ENCODE measurements around the gene AURKAIP1. TPM values are rescaled to one million over a fixed set of nuclear protein-coding genes. Genes with fewer than 3 reads are reported as not detected.

Gene AURKAIP1
- polyA plus RNA-seq, 1 donor (not counting 4 experiments of a cell fraction or from before 2014, with no cell fraction given), result 86.9 TPM

- no peak for DNase-seq (ENCODE audit: low read depth, low spot score)
- peak overlapping the region; percentile 60 for H3K27ac ChIP-seq (ENCODE audit: control insufficient read depth, insufficient read depth, low read length)
Observed at GRCh38 chr1:1347663-1348419, 27.2 kb downstream of the AURKAIP1 start.

GRCh38 chr1:1347026-1347595 is 27.9 kb downstream of the AURKAIP1 start:
- dilution Hi-C loops (cut with MboI; ENCODE audit: extremely low pct_ligation_motif_present, low sequenced_read_pairs), result no loop called here
- no peaks in the 10 kb centered on the region for H3K9me3 ChIP-seq (ENCODE audit: control insufficient read depth, low read depth, low read length)
- H3K27me3 ChIP-seq (ENCODE audit: control insufficient read depth, extremely low read depth, insufficient read depth, low read length), result no peaks in the 10 kb centered on the region
- FAIRE-seq, result peak; percentile 29
- H4K20me1 ChIP-seq (ENCODE audit: control insufficient read depth, extremely low read depth, insufficient read depth, low read length), result no peaks in the 10 kb centered on the region
- no peak for DNase-seq (ENCODE audit: low read depth, low spot score)
- peaks cover 0 to 1% of the 10 kb centered on the region in 2 experiments for H3K36me3 ChIP-seq (ENCODE audit: control insufficient read depth in 2 of 2, extremely low read depth in 1 of 2, insufficient read depth in 2 of 2, low read length in 2 of 2)
- H3K4me3 ChIP-seq (ENCODE audit: control insufficient read depth in 2 of 3, extremely low read depth in 1 of 3, insufficient read depth in 2 of 3, low read depth in 1 of 3, low read length in 3 of 3), result peak overlapping the region; percentile 72 to 95 (median 85)
- H3K4me1 ChIP-seq (ENCODE audit: control insufficient read depth, extremely low read depth, insufficient read depth, low read length), result peaks cover 46% of the 10 kb centered on the region
- TF ChIP-seq, protein P1, sequence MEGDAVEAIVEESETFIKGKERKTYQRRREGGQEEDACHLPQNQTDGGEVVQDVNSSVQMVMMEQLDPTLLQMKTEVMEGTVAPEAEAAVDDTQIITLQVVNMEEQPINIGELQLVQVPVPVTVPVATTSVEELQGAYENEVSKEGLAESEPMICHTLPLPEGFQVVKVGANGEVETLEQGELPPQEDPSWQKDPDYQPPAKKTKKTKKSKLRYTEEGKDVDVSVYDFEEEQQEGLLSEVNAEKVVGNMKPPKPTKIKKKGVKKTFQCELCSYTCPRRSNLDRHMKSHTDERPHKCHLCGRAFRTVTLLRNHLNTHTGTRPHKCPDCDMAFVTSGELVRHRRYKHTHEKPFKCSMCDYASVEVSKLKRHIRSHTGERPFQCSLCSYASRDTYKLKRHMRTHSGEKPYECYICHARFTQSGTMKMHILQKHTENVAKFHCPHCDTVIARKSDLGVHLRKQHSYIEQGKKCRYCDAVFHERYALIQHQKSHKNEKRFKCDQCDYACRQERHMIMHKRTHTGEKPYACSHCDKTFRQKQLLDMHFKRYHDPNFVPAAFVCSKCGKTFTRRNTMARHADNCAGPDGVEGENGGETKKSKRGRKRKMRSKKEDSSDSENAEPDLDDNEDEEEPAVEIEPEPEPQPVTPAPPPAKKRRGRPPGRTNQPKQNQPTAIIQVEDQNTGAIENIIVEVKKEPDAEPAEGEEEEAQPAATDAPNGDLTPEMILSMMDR (optimal IDR thresholded peaks at IDR 0.05 in 1 of 3, IDR thresholded peaks at IDR 0.05 in 1 of 3, conservative IDR thresholded peaks at IDR 0.05 in 1 of 3; ENCODE audit: extremely low read depth in 1 of 3, insufficient read depth in 2 of 3, low read length in 3 of 3), result no peak
- TF ChIP-seq EZH2 (IDR thresholded peaks at IDR 0.05; ENCODE audit: low read length), result no peak
- H3K9ac ChIP-seq (ENCODE audit: control insufficient read depth, extremely low read depth, insufficient read depth, low read length), result peak overlapping the region; percentile 83
- peak overlapping the region; percentile 94 for H3K4me2 ChIP-seq (ENCODE audit: control insufficient read depth, extremely low read depth, insufficient read depth, low read depth, low read length)
- H2AFZ ChIP-seq (ENCODE audit: control insufficient read depth, low read length), result no peak overlapping the region
- H3K79me2 ChIP-seq (ENCODE audit: control insufficient read depth, insufficient read depth, low read length), result peaks cover 67% of the 10 kb centered on the region
- H3K9me1 ChIP-seq (ENCODE audit: control insufficient read depth, extremely low read depth, insufficient read depth, low read length), result no peaks in the 10 kb centered on the region
- H3K27ac ChIP-seq (ENCODE audit: control insufficient read depth, insufficient read depth, low read length), result peak overlapping the region; percentile 20

More at GRCh38 chr1:1347663-1348419, 27.2 kb downstream of the AURKAIP1 start:
- Histone ChIP-seq H2AFZ (ENCODE audit: control insufficient read depth, low read length) (no peak overlapping the region), H3K4me2 (ENCODE audit: control insufficient read depth, extremely low read depth, insufficient read depth, low read depth, low read length) (peak overlapping the region; percentile 94), H3K79me2 (ENCODE audit: control insufficient read depth, insufficient read depth, low read length) (peaks cover 61% of the 10 kb centered on the region), H3K9me1 (ENCODE audit: control insufficient read depth, extremely low read depth, insufficient read depth, low read length) (no peaks in the 10 kb centered on the region), H3K4me3 (ENCODE audit: control insufficient read depth in 2 of 3, extremely low read depth in 1 of 3, insufficient read depth in 2 of 3, low read depth in 1 of 3, low read length in 3 of 3) (peak overlapping the region; percentile 72 to 95 (median 85)), H3K27me3 (ENCODE audit: control insufficient read depth, extremely low read depth, insufficient read depth, low read length) (no peaks in the 10 kb centered on the region), H3K4me1 (ENCODE audit: control insufficient read depth, extremely low read depth, insufficient read depth, low read length) (peaks cover 46% of the 10 kb centered on the region), H3K36me3 (ENCODE audit: control insufficient read depth in 2 of 2, extremely low read depth in 1 of 2, insufficient read depth in 2 of 2, low read length in 2 of 2) (no peaks in the 10 kb centered on the region), H3K9ac (ENCODE audit: control insufficient read depth, extremely low read depth, insufficient read depth, low read length) (peak overlapping the region; percentile 83), H4K20me1 (ENCODE audit: control insufficient read depth, extremely low read depth, insufficient read depth, low read length) (no peaks in the 10 kb centered on the region), H3K9me3 (ENCODE audit: control insufficient read depth, low read depth, low read length) (no peaks in the 10 kb centered on the region)
- no peak for TF ChIP-seq EZH2 (IDR thresholded peaks at IDR 0.05; ENCODE audit: low read length)
- TF ChIP-seq, protein P1 (optimal IDR thresholded peaks at IDR 0.05 in 1 of 3, IDR thresholded peaks at IDR 0.05 in 1 of 3, conservative IDR thresholded peaks at IDR 0.05 in 1 of 3; ENCODE audit: extremely low read depth in 1 of 3, insufficient read depth in 2 of 3, low read length in 3 of 3), result no peak
- dilution Hi-C loops (cut with MboI; ENCODE audit: extremely low pct_ligation_motif_present, low sequenced_read_pairs), result no loop called here
- no peak for FAIRE-seq

Measured in keratinocyte (primary cell).